PC-9 (cell line): ENCODE results near the gene KLHL26.

Experiments
- EZH2 ChIP-seq: fragments of 200-600 bp; sonication (generic); IDR thresholded peaks from 2 replicates; pipeline ENCODE4 v1.8.0; 2017; ENCODE audit warnings: antibody characterized with exemption, low read depth
- TF ChIP-seq, protein P1 (sequence below): fragments of 200-600 bp; sonication (generic); conservative IDR thresholded peaks from 2 replicates; pipeline ENCODE4 v1.6.1; 2017; ENCODE audit warnings: mixed run types, antibody characterized with exemption, mild to moderate bottlenecking, moderate library complexity

GRCh38 chr19:18675779-18676178 is 39.0 kb downstream of the KLHL26 start:
- TF ChIP-seq, protein P1, sequence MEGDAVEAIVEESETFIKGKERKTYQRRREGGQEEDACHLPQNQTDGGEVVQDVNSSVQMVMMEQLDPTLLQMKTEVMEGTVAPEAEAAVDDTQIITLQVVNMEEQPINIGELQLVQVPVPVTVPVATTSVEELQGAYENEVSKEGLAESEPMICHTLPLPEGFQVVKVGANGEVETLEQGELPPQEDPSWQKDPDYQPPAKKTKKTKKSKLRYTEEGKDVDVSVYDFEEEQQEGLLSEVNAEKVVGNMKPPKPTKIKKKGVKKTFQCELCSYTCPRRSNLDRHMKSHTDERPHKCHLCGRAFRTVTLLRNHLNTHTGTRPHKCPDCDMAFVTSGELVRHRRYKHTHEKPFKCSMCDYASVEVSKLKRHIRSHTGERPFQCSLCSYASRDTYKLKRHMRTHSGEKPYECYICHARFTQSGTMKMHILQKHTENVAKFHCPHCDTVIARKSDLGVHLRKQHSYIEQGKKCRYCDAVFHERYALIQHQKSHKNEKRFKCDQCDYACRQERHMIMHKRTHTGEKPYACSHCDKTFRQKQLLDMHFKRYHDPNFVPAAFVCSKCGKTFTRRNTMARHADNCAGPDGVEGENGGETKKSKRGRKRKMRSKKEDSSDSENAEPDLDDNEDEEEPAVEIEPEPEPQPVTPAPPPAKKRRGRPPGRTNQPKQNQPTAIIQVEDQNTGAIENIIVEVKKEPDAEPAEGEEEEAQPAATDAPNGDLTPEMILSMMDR: peak; percentile 64
- no peak for TF ChIP-seq EZH2
